ENCODE data around the gene SLC23A2. TPM values are rescaled to one million over a fixed set of nuclear protein-coding genes. Genes with fewer than 3 reads are reported as not detected.

SLC23A2 gene
- total and polyA plus RNA-seq, 7 donors, result 0.60 to 15.2 (median 10.9) TPM

- 93 to 95% methylated on average over 5 of the region's 5 CpGs for WGBS, 2 donors
- TF ChIP-seq POLR2AphosphoS5 (IDR thresholded peaks at IDR 0.05) (no peak), POLR2A (IDR thresholded peaks at IDR 0.05) (no peak), CTCF (IDR thresholded peaks at IDR 0.05) (no peak), EP300 (IDR thresholded peaks at IDR 0.05) (no peak)
- peak overlapping the region in 3 of 4 donors; percentile 73 to 85 (median 84) for H3K27ac ChIP-seq
- no peaks in the 10 kb centered on the region for H3K27me3 ChIP-seq
- intact Hi-C loops (cut with DNase I), result no loop called here
- peak overlapping the region in 2 of 4 donors; percentile 73 to 76 for H3K4me3 ChIP-seq
- peaks cover 0 to 3% (median 0%) of the 10 kb centered on the region in 4 donors for H3K36me3 ChIP-seq
- peak; percentile 41 for DNase-seq
- H3K9me3 ChIP-seq, result no peaks in the 10 kb centered on the region
- H3K4me1 ChIP-seq, result peaks cover 0 to 59% (median 35%) of the 10 kb centered on the region in 4 donors
Measured at GRCh38 chr20:4821590-4821989, 179.7 kb downstream of the SLC23A2 start.

GRCh38 chr20:4820806-4821518, 180.3 kb downstream of the SLC23A2 start:
- intact Hi-C loops (cut with DNase I), result no loop called here
- H3K36me3 ChIP-seq, result peaks cover 0 to 3% (median 0%) of the 10 kb centered on the region in 4 donors
- H3K27ac ChIP-seq, result peak overlapping the region; percentile 33 to 85 (median 78)
- H3K9me3 ChIP-seq, result no peaks in the 10 kb centered on the region
- peaks cover 0 to 59% (median 35%) of the 10 kb centered on the region in 4 donors for H3K4me1 ChIP-seq
- 83 to 85% methylated on average over 14 of the region's 14 CpGs for WGBS, 2 donors
- H3K4me3 ChIP-seq, result no peak overlapping the region
- peak; percentile 84 for DNase-seq
- TF ChIP-seq POLR2A (IDR thresholded peaks at IDR 0.05), result no peak
- TF ChIP-seq POLR2AphosphoS5 (IDR thresholded peaks at IDR 0.05), result no peak
- TF ChIP-seq CTCF (IDR thresholded peaks at IDR 0.05), result no peak
- no peak for TF ChIP-seq EP300 (IDR thresholded peaks at IDR 0.05)
- H3K27me3 ChIP-seq, result no peaks in the 10 kb centered on the region

GRCh38 chr20:4819901-4820300, 181.4 kb downstream of the SLC23A2 start:
- no peak overlapping the region for H3K4me3 ChIP-seq
- intact Hi-C loops (cut with DNase I), result no loop called here
- no peaks in the 10 kb centered on the region for H3K27me3 ChIP-seq
- H3K4me1 ChIP-seq, result peaks cover 0 to 65% (median 35%) of the 10 kb centered on the region in 4 donors
- peaks cover 0 to 8% (median 0%) of the 10 kb centered on the region in 4 donors for H3K36me3 ChIP-seq
- H3K9me3 ChIP-seq, result no peaks in the 10 kb centered on the region
- peak; percentile 32 for DNase-seq
- 92 to 97% methylated on average over 4 of the region's 4 CpGs for WGBS, 2 donors
- H3K27ac ChIP-seq, result peak overlapping the region in 2 of 4 donors; percentile 84 to 85
- no peak for TF ChIP-seq POLR2A (IDR thresholded peaks at IDR 0.05)
- no peak for TF ChIP-seq EP300 (IDR thresholded peaks at IDR 0.05)
- no peak for TF ChIP-seq POLR2AphosphoS5 (IDR thresholded peaks at IDR 0.05)
- TF ChIP-seq CTCF (IDR thresholded peaks at IDR 0.05), result no peak

- H3K9me3 ChIP-seq, result no peaks in the 10 kb centered on the region
- intact Hi-C loops (cut with DNase I), result no loop called here
- H3K36me3 ChIP-seq, result peaks cover 0 to 8% (median 0%) of the 10 kb centered on the region in 4 donors
- no peak overlapping the region for H3K27ac ChIP-seq
- 45 to 66% methylated on average over 3 of the region's 3 CpGs for WGBS, 2 donors
- no peak overlapping the region for H3K4me3 ChIP-seq
- no peak for TF ChIP-seq POLR2AphosphoS5 (IDR thresholded peaks at IDR 0.05)
- no peak for TF ChIP-seq CTCF (IDR thresholded peaks at IDR 0.05)
- TF ChIP-seq POLR2A (IDR thresholded peaks at IDR 0.05), result no peak
- no peak for TF ChIP-seq EP300 (IDR thresholded peaks at IDR 0.05)
- H3K4me1 ChIP-seq, result peaks cover 0 to 63% (median 25%) of the 10 kb centered on the region in 4 donors
- no peak for DNase-seq
- H3K27me3 ChIP-seq, result no peaks in the 10 kb centered on the region
Measured at GRCh38 chr20:4817230-4817671, 184.1 kb downstream of the SLC23A2 start.

All from sigmoid colon (tissue), 7 donors.